GM21576 (cell line): ENCODE measurements around the gene PCDHGA1.
"Not testable (repeated sequence)": the region's sequence is repeated elsewhere in the genome, so short reads cannot be mapped to it uniquely, and the experiment has no call there.

ENCODE experiments used
- ATAC-seq: cut with Tn5 transposase; IDR thresholded peaks from one replicate; pipeline ENCODE4 v1.9.1; 2021; ENCODE audit warnings: mild to moderate bottlenecking, moderate library complexity; ENCODE audit not compliant: unreplicated experiment

Gene PCDHGA1

GRCh38 chr5:141330299-141331080 is at the start of gene PCDHGA1:
Gene PCDHGA1 (plus strand): TSS chr5:141330514.
- ATAC-seq, result peak; percentile 42

- no peak for ATAC-seq
Measured at GRCh38 chr5:141298376-141298775, 31.9 kb upstream of the PCDHGA1 start.

GRCh38 chr5:141303756-141304155 is 26.6 kb upstream of the PCDHGA1 start, which contains the start of gene SLC25A2:
Gene SLC25A2 (minus strand): TSS chr5:141304049. CDS start chr5:141303865, 184 bp downstream.
- no peak for ATAC-seq

GRCh38 chr5:141306630-141307029 is 23.7 kb upstream of the PCDHGA1 start:
- no peak for ATAC-seq

- ATAC-seq, result no peak
Measured at GRCh38 chr5:141313711-141314110, 16.6 kb upstream of the PCDHGA1 start.

GRCh38 chr5:141316963-141317362 is 13.4 kb upstream of the PCDHGA1 start:
- not testable (repeated sequence) for ATAC-seq

- ATAC-seq, result no peak
Measured at GRCh38 chr5:141319202-141319601, 11.1 kb upstream of the PCDHGA1 start.

- no peak for ATAC-seq
Measured at GRCh38 chr5:141319699-141320098, 10.6 kb upstream of the PCDHGA1 start.

- ATAC-seq, result peak; percentile 92
Measured at GRCh38 chr5:141320225-141321169, 9.8 kb upstream of the PCDHGA1 start, which contains the start of gene TAF7. Gene TAF7 (minus strand): TSS chr5:141320784. CDS start chr5:141320044, 740 bp downstream.

GRCh38 chr5:141322261-141322660 is 8.1 kb upstream of the PCDHGA1 start:
- ATAC-seq, result no peak

GRCh38 chr5:141326088-141326854 is 4.0 kb upstream of the PCDHGA1 start:
- peak; percentile 88 for ATAC-seq

- no peak for ATAC-seq
Measured at GRCh38 chr5:141328231-141328630, 2.1 kb upstream of the PCDHGA1 start.

GRCh38 chr5:141332571-141332970 is 2.3 kb downstream of the PCDHGA1 start:
- not testable (repeated sequence) for ATAC-seq

GRCh38 chr5:141338538-141339306 is 8.4 kb downstream of the PCDHGA1 start, which contains the start of gene PCDHGA2:
Gene PCDHGA2 (plus strand): TSS chr5:141338760.
- ATAC-seq, result no peak

- ATAC-seq, result not testable (repeated sequence)
Measured at GRCh38 chr5:141340781-141341354, 10.6 kb downstream of the PCDHGA1 start.

GRCh38 chr5:141342773-141343172 is 12.5 kb downstream of the PCDHGA1 start:
- no peak for ATAC-seq

GRCh38 chr5:141343242-141343952 is 13.1 kb downstream of the PCDHGA1 start, which contains the start of gene PCDHGA3:
Gene PCDHGA3 (plus strand): TSS chr5:141343829. CDS start chr5:141344034, 205 bp downstream.
- ATAC-seq, result no peak

GRCh38 chr5:141343953-141344463 is 13.7 kb downstream of the PCDHGA1 start:
- ATAC-seq, result no peak
